SKM-1 (cell line): ENCODE data around the gene DUOX2.
"Not testable (repeated sequence)": the region's sequence is repeated elsewhere in the genome, so short reads cannot be mapped to it uniquely, and the experiment has no call there.

Experiments
- DNase-seq: peaks from one replicate; lab custom pipeline; 2025; ENCODE audit not compliant: unreplicated experiment; lab: John Stamatoyannopoulos, UW

Gene DUOX2

GRCh38 chr15:45077391-45077790, 36.6 kb downstream of the DUOX2 start:
- DNase-seq, result not testable (repeated sequence)

- DNase-seq, result not testable (repeated sequence)
Measured at GRCh38 chr15:45075440-45076320, 38.3 kb downstream of the DUOX2 start.

GRCh38 chr15:45073602-45074001, 40.4 kb downstream of the DUOX2 start:
- not testable (repeated sequence) for DNase-seq

GRCh38 chr15:45069942-45070360, 44.0 kb downstream of the DUOX2 start:
- DNase-seq, result not testable (repeated sequence)

GRCh38 chr15:45064386-45064785, 49.6 kb downstream of the DUOX2 start:
- no peak for DNase-seq

- not testable (repeated sequence) for DNase-seq
Measured at GRCh38 chr15:45062301-45062700, 51.7 kb downstream of the DUOX2 start.

- not testable (repeated sequence) for DNase-seq
Measured at GRCh38 chr15:45058690-45059675, 55.0 kb downstream of the DUOX2 start.

GRCh38 chr15:45052676-45053075, 61.3 kb downstream of the DUOX2 start:
- not testable (repeated sequence) for DNase-seq

GRCh38 chr15:45050587-45050986, 63.4 kb downstream of the DUOX2 start:
- no peak for DNase-seq

GRCh38 chr15:45048794-45049631, 65.0 kb downstream of the DUOX2 start:
- peak; percentile 78 for DNase-seq

GRCh38 chr15:45048449-45048793, 65.6 kb downstream of the DUOX2 start:
- not testable (repeated sequence) for DNase-seq

- DNase-seq, result not testable (repeated sequence)
Measured at GRCh38 chr15:45044270-45044669, 69.7 kb downstream of the DUOX2 start.

- not testable (repeated sequence) for DNase-seq
Measured at GRCh38 chr15:45042859-45043258, 71.1 kb downstream of the DUOX2 start.
